HCT116 (cell line): ENCODE measurements around the gene SYNPO. TPM values are rescaled to one million over a fixed set of nuclear protein-coding genes. Genes with fewer than 3 reads are reported as not detected.

Experiments used
- total RNA-seq: library from RNA; stranded (reverse); gene quantifications from one replicate; pipeline ENCODE4 v1.2.1, GENCODE V29; 2021; ENCODE audit not compliant: unreplicated experiment

The SYNPO gene
- total RNA-seq, 1 experiment from 2014 or later = 8.2 TPM

Other genes starting within 250 kb of the SYNPO start
- gene CD74, start 227.8 kb upstream of the SYNPO start, total RNA-seq = 8.9 TPM
- 2,557 TPM for gene RPS14, start 190.9 kb upstream of the SYNPO start, total RNA-seq
- 33.1 TPM for gene NDST1, start 132.5 kb upstream of the SYNPO start, total RNA-seq
- gene MYOZ3, start 20.6 kb downstream of the SYNPO start, total RNA-seq = 0.10 TPM
- 61.4 TPM for gene RBM22, start 60.4 kb downstream of the SYNPO start, total RNA-seq
- 78.8 TPM for gene DCTN4, start 118.4 kb downstream of the SYNPO start, total RNA-seq
- gene SMIM3, start 138.1 kb downstream of the SYNPO start, total RNA-seq = 35.4 TPM
- not detected for gene IRGM, start 205.9 kb downstream of the SYNPO start, total RNA-seq